Measurements from ENCODE around the gene AKR1C2. TPM values are rescaled to one million over a fixed set of nuclear protein-coding genes. Genes with fewer than 3 reads are reported as not detected.
A peak's percentile ranks its signal among the peaks of the same experiment; 100 is the strongest.
"Not testable (repeated sequence)": the region's sequence is repeated elsewhere in the genome, so short reads cannot be mapped to it uniquely, and the experiment has no call there.

AKR1C2 gene
- total RNA-seq, 4 donors from 2014 or later, result 43.0 to 72.7 (median 53.7) TPM

DNA sequence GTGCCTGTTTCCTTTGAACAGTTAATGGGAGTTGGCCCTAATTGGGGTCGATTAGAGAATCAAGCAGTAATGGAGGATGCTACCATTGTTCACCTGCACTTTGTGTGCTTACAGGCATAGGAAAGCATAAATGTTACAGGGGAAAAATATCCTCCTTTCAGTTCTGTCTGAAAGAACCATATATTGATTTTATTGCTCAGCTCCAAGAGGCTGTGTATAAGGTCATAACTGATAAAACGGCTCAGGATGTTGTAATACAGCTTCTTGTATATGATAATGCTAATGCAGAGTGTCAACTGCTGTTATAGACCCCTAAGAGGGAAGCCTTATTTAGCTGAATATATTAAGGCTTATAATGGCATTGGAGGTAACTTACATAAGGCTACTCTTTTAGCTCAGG, 32.9 kb upstream of the AKR1C2 start:
- intact Hi-C loops (cut with DNase I; ENCODE audit: low total_unique reads), result no loop called here
- in situ Hi-C loops (cut with MboI; ENCODE audit: low pct_ligation_motif_present in 1 of 4, low pct_unique_long_range_greater_than_20kb in 1 of 4, low sequenced_read_pairs in 3 of 4), result no loop called here
- 0 to 26% methylated on average over 1 to 2 of the region's 2 CpGs for WGBS, 2 donors (ENCODE audit: low coverage in 1 of 2)

GRCh38 chr10:5035356-5035755, 31.7 kb upstream of the AKR1C2 start:
- H3K9me3 ChIP-seq, result peaks cover 7 to 17% of the 10 kb centered on the region in 2 donors
- intact Hi-C loops (cut with DNase I; ENCODE audit: low total_unique reads), result no loop called here
- no peaks in the 10 kb centered on the region for H3K36me3 ChIP-seq
- peaks cover 0 to 27% (median 10%) of the 10 kb centered on the region in 4 donors for H3K4me1 ChIP-seq
- H3K4me3 ChIP-seq, result no peak overlapping the region
- H3K27me3 ChIP-seq, result no peaks in the 10 kb centered on the region
- no peak for TF ChIP-seq CTCF (IDR thresholded peaks at IDR 0.05)
- no peak for TF ChIP-seq POLR2A (IDR thresholded peaks at IDR 0.05)
- no peak for TF ChIP-seq EP300 (IDR thresholded peaks at IDR 0.05; ENCODE audit: low read depth)
- no peak for TF ChIP-seq POLR2AphosphoS5 (IDR thresholded peaks at IDR 0.05)
- H3K27ac ChIP-seq, result no peak overlapping the region
- in situ Hi-C loops (cut with MboI; ENCODE audit: low pct_ligation_motif_present in 1 of 4, low pct_unique_long_range_greater_than_20kb in 1 of 4, low sequenced_read_pairs in 3 of 4), result no loop called here
- no peak for DNase-seq
- WGBS, 2 donors (ENCODE audit: low coverage in 1 of 2), result 72 to 96% methylated on average over 3 to 10 of the region's 10 CpGs

More for the DNA sequence above, 32.9 kb upstream of the AKR1C2 start:
- Histone ChIP-seq H3K27me3 (no peaks in the 10 kb centered on the region), H3K27ac (peak overlapping the region in 3 of 4 donors; percentile 31 to 57 (median 56)), H3K9me3 (peaks cover 5 to 8% of the 10 kb centered on the region in 2 donors), H3K4me1 (peaks cover 0 to 27% (median 12%) of the 10 kb centered on the region in 4 donors), H3K36me3 (no peaks in the 10 kb centered on the region), H3K4me3 (no peak overlapping the region)
- TF ChIP-seq CTCF (IDR thresholded peaks at IDR 0.05) (no peak), EP300 (IDR thresholded peaks at IDR 0.05; ENCODE audit: low read depth) (no peak), POLR2A (IDR thresholded peaks at IDR 0.05) (no peak), POLR2AphosphoS5 (IDR thresholded peaks at IDR 0.05) (no peak)
- DNase-seq, result no peak

DNA sequence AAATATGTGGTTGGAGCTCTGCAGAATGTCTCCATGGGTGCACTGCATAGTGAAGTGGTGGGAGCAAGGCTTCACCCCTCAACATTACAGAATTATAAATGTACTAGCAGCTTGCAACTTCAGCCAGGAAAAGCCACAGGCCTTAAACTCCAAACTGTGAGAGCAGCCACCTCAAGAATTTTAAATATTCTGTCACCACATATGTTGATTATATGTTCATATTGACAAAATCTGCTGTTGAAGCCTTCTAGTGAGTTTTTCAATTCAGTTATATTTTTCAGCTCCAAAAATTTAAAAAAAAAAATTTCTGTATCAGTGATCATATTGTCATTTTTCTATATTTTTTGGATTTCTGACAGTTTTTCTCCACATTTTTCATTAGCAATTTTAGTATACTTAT, 30.9 kb upstream of the AKR1C2 start:
- H3K4me3 ChIP-seq, result no peak overlapping the region
- intact Hi-C loops (cut with DNase I; ENCODE audit: low total_unique reads), result no loop called here
- peaks cover 10 to 20% of the 10 kb centered on the region in 2 donors for H3K9me3 ChIP-seq
- no peaks in the 10 kb centered on the region for H3K36me3 ChIP-seq
- no peak for TF ChIP-seq POLR2AphosphoS5 (IDR thresholded peaks at IDR 0.05)
- TF ChIP-seq CTCF (IDR thresholded peaks at IDR 0.05), result no peak
- no peak for TF ChIP-seq EP300 (IDR thresholded peaks at IDR 0.05; ENCODE audit: low read depth)
- TF ChIP-seq POLR2A (IDR thresholded peaks at IDR 0.05), result no peak
- peaks cover 0 to 27% (median 10%) of the 10 kb centered on the region in 4 donors for H3K4me1 ChIP-seq
- no peaks in the 10 kb centered on the region for H3K27me3 ChIP-seq
- in situ Hi-C loops (cut with MboI; ENCODE audit: low pct_ligation_motif_present in 1 of 4, low pct_unique_long_range_greater_than_20kb in 1 of 4, low sequenced_read_pairs in 3 of 4), result no loop called here
- DNase-seq, result no peak
- no peak overlapping the region for H3K27ac ChIP-seq

DNA sequence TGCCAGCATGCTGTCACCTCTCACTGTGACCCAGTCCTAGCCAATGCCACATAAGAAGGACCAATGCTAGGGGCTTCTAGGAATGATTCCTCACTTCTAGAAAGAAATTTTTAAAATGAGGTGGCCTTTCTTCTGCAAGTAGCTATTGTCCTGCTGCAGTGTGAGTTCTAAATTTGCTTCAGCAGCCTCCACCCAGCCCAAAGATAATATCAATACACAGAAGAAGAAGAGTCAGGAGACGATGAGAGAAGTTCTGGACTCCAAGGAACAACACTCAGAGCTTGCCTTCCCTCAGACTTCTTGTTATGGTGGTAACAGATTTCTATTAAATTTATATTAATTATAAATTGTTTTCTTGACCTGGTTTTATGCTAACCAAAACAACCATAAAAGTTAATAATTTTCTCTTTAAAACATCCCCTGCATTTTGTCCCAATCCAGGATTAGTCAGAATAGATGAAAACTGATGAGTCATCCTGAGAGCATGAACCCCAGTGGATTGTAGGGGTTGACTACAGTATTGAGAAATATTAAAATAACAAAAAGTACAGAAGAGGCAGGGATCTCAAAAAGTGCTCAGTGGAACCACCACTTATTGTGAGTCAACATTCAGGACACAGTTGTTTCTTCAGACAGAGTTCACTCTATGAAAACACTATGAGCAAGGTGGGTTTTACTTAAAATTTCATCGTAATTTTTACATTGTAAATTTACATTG, 29.6 kb upstream of the AKR1C2 start:
- no peaks in the 10 kb centered on the region for H3K36me3 ChIP-seq
- no peak overlapping the region for H3K4me3 ChIP-seq
- whole genome bisulfite sequencing, 2 donors (ENCODE audit: low coverage in 1 of 2), result 47 to 50% methylated on average over 2 of the region's 2 CpGs
- in situ Hi-C loops (cut with MboI; ENCODE audit: low pct_ligation_motif_present in 1 of 4, low pct_unique_long_range_greater_than_20kb in 1 of 4, low sequenced_read_pairs in 3 of 4) (no loop called here), intact Hi-C loops (cut with DNase I; ENCODE audit: low total_unique reads) (no loop called here)
- no peak for DNase-seq
- peaks cover 10 to 20% of the 10 kb centered on the region in 2 donors for H3K9me3 ChIP-seq
- no peak overlapping the region for H3K27ac ChIP-seq
- TF ChIP-seq CTCF (IDR thresholded peaks at IDR 0.05) (no peak), POLR2AphosphoS5 (IDR thresholded peaks at IDR 0.05) (no peak), EP300 (IDR thresholded peaks at IDR 0.05; ENCODE audit: low read depth) (no peak), POLR2A (IDR thresholded peaks at IDR 0.05) (no peak)
- H3K4me1 ChIP-seq, result peaks cover 0 to 24% (median 8%) of the 10 kb centered on the region in 4 donors
- H3K27me3 ChIP-seq, result no peaks in the 10 kb centered on the region

- WGBS, 2 donors (ENCODE audit: low coverage in 1 of 2), result 90% methylated on average over 12 of the region's 22 CpGs; no CpG with 5 or more reads in 1 of the 2 donors
These were observed 28.8 kb upstream of the AKR1C2 start for GRCh38 chr10:5032444-5032843.

GRCh38 chr10:5031588-5031987, 27.9 kb upstream of the AKR1C2 start:
- H3K27ac ChIP-seq; in situ Hi-C loops (cut with MboI; ENCODE audit: low pct_ligation_motif_present in 1 of 4, low pct_unique_long_range_greater_than_20kb in 1 of 4, low sequenced_read_pairs in 3 of 4); DNase-seq; intact Hi-C loops (cut with DNase I; ENCODE audit: low total_unique reads); H3K4me3 ChIP-seq; H3K4me1 ChIP-seq; H3K27me3 ChIP-seq; H3K36me3 ChIP-seq: not testable (repeated sequence)
- 84% methylated on average over 4 of the region's 4 CpGs; no CpG with 5 or more reads in 1 of the 2 donors for WGBS, 2 donors (ENCODE audit: low coverage in 1 of 2)
- H3K9me3 ChIP-seq, result peaks cover 10 to 20% of the 10 kb centered on the region in 2 donors

More at GRCh38 chr10:5032444-5032843, 28.8 kb upstream of the AKR1C2 start:
- H3K27ac ChIP-seq; in situ Hi-C loops (cut with MboI; ENCODE audit: low pct_ligation_motif_present in 1 of 4, low pct_unique_long_range_greater_than_20kb in 1 of 4, low sequenced_read_pairs in 3 of 4); intact Hi-C loops (cut with DNase I; ENCODE audit: low total_unique reads); H3K36me3 ChIP-seq; H3K4me3 ChIP-seq; DNase-seq; H3K27me3 ChIP-seq: not testable (repeated sequence)
- H3K9me3 ChIP-seq, result peaks cover 10 to 20% of the 10 kb centered on the region in 2 donors
- peaks cover 0 to 16% (median 4%) of the 10 kb centered on the region in 4 donors for H3K4me1 ChIP-seq

Measured in transverse colon (tissue), 4 donors.